Measurements from ENCODE around the gene MYL9.

MYL9 gene

GRCh38 chr20:36543184-36544133 is 2.1 kb downstream of the MYL9 start:
- Histone ChIP-seq H3K9ac (ENCODE audit: low read length) (peak overlapping the region; percentile 47), H3K4me1 (ENCODE audit: control insufficient read depth, insufficient read depth, low read length) (peaks cover 33% of the 10 kb centered on the region), H3K27ac (ENCODE audit: low read depth, low read length) (no peak overlapping the region), H3K9me3 (ENCODE audit: control insufficient read depth, insufficient read depth, low read depth, low read length) (no peaks in the 10 kb centered on the region), H3K36me3 (ENCODE audit: control insufficient read depth, insufficient read depth, low read length) (peaks cover 34% of the 10 kb centered on the region), H3K4me3 (ENCODE audit: low read depth, low read length) (peak overlapping the region; percentile 73; the same call in 1 of the 2 replicates), H3K27me3 (ENCODE audit: control insufficient read depth, insufficient read depth, low read length) (no peaks in the 10 kb centered on the region)

GRCh38 chr20:36544134-36545018 is 3.1 kb downstream of the MYL9 start:
- Histone ChIP-seq H3K27ac (ENCODE audit: low read depth, low read length) (no peak overlapping the region), H3K36me3 (ENCODE audit: control insufficient read depth, insufficient read depth, low read length) (peaks cover 42% of the 10 kb centered on the region), H3K27me3 (ENCODE audit: control insufficient read depth, insufficient read depth, low read length) (no peaks in the 10 kb centered on the region), H3K9ac (ENCODE audit: low read length) (no peak overlapping the region), H3K4me1 (ENCODE audit: control insufficient read depth, insufficient read depth, low read length) (peaks cover 33% of the 10 kb centered on the region), H3K4me3 (ENCODE audit: low read depth, low read length) (no peak overlapping the region), H3K9me3 (ENCODE audit: control insufficient read depth, insufficient read depth, low read depth, low read length) (no peaks in the 10 kb centered on the region)

DNA sequence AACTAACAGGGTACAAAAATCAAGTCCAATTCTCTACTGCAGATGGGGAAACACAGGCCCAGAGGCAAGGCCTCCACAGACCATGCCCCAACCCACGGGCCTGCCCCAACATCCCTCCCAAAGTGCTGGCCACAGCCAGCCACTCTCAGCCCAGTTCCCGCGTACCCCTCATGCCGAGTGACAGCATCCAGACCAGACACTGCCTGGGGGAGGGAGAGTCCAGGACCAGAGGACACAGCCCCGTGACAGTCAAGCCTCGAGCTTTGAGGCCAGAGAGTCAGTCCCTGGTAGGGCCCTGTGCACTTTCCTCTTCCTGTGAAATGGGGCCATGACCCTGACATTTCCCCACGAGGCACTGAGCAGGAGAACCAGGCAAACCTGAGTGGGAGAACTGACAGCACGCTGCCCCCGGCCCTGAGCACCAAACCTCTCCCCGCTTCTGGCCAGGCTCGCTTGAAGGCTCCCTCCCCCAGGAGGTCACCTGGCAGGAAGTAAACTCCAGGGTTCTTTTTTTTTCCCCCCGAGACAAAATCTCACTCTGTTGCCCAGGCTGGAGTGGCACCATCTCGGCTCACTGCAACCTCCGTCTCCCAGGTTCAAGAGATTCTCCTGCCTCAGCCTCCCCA is 4.9 kb downstream of the MYL9 start:
- H3K36me3 ChIP-seq (ENCODE audit: control insufficient read depth, insufficient read depth, low read length) = peaks cover 52% of the 10 kb centered on the region
- H3K9ac ChIP-seq (ENCODE audit: low read length) = no peak overlapping the region
- no peaks in the 10 kb centered on the region for H3K9me3 ChIP-seq (ENCODE audit: control insufficient read depth, insufficient read depth, low read depth, low read length)
- no peak overlapping the region for H3K27ac ChIP-seq (ENCODE audit: low read depth, low read length)
- no peaks in the 10 kb centered on the region for H3K27me3 ChIP-seq (ENCODE audit: control insufficient read depth, insufficient read depth, low read length)
- H3K4me3 ChIP-seq (ENCODE audit: low read depth, low read length) = no peak overlapping the region
- H3K4me1 ChIP-seq (ENCODE audit: control insufficient read depth, insufficient read depth, low read length) = peaks cover 26% of the 10 kb centered on the region

DNA sequence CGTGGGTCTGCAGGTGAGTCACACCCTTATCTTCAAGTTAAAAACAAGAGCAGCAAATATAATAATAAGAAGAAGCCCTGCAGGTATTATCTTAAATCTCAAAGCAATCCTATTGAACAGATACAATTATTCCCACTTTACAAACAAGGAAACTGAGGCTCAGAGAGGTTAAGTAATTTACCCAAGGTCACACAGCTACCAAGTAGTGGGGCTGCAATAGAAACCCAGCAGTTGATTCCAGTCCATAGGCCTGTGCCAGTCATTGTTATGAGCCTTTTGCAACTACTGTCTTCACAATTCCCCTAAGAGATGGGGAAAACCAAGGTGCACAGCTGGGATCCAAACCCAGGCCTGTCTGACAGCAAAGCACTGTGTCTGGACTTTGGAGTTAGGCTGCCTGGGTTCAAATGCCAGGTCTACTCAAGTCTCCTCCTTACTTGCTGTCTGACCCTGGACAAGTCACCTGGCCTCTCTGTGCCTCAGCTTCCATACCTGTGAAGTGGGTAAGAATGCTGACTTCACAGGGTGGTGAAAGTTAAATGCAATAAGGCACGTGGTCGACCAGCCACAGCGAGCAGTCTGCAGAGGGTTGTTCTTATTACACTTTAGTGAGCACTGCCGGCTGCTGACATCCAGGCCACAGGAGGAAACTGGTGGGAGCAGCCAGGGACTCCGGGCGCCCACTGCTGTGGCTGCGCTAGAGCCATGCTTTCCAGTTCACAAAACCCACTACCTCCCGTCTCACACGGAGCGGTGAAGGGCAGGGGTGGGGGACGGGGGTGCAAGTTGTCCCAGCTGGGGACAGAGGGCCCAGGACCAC is 6.1 kb downstream of the MYL9 start:
- no peaks in the 10 kb centered on the region for H3K27me3 ChIP-seq (ENCODE audit: control insufficient read depth, insufficient read depth, low read length)
- peaks cover 52% of the 10 kb centered on the region for H3K36me3 ChIP-seq (ENCODE audit: control insufficient read depth, insufficient read depth, low read length)
- H3K27ac ChIP-seq (ENCODE audit: low read depth, low read length) = no peak overlapping the region
- no peak overlapping the region for H3K4me3 ChIP-seq (ENCODE audit: low read depth, low read length)
- H3K9me3 ChIP-seq (ENCODE audit: control insufficient read depth, insufficient read depth, low read depth, low read length) = no peaks in the 10 kb centered on the region
- H3K9ac ChIP-seq (ENCODE audit: low read length) = no peak overlapping the region
- H3K4me1 ChIP-seq (ENCODE audit: control insufficient read depth, insufficient read depth, low read length) = peaks cover 22% of the 10 kb centered on the region

DNA sequence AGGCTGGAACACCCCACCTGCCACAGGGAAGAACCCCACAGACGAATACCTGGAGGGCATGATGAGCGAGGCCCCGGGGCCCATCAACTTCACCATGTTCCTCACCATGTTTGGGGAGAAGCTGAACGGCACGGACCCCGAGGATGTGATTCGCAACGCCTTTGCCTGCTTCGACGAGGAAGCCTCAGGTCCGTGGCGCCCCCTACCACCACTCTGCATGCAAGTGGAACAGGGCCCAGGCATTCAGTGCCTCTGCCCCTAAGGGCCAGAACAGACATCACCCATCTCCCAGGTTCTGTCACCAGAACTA is 6.6 kb downstream of the MYL9 start:
- H3K9me3 ChIP-seq (ENCODE audit: control insufficient read depth, insufficient read depth, low read depth, low read length) = no peaks in the 10 kb centered on the region
- peaks cover 16% of the 10 kb centered on the region for H3K4me1 ChIP-seq (ENCODE audit: control insufficient read depth, insufficient read depth, low read length)
- H3K27me3 ChIP-seq (ENCODE audit: control insufficient read depth, insufficient read depth, low read length) = no peaks in the 10 kb centered on the region
- H3K36me3 ChIP-seq (ENCODE audit: control insufficient read depth, insufficient read depth, low read length) = peaks cover 52% of the 10 kb centered on the region
- no peak overlapping the region for H3K4me3 ChIP-seq (ENCODE audit: low read depth, low read length)
- H3K9ac ChIP-seq (ENCODE audit: low read length) = no peak overlapping the region
- H3K27ac ChIP-seq (ENCODE audit: low read depth, low read length) = no peak overlapping the region

GRCh38 chr20:36548704-36549627 is 7.6 kb downstream of the MYL9 start:
- Histone ChIP-seq H3K27me3 (ENCODE audit: control insufficient read depth, insufficient read depth, low read length) (no peaks in the 10 kb centered on the region), H3K4me1 (ENCODE audit: control insufficient read depth, insufficient read depth, low read length) (peaks cover 6% of the 10 kb centered on the region), H3K36me3 (ENCODE audit: control insufficient read depth, insufficient read depth, low read length) (peaks cover 48% of the 10 kb centered on the region), H3K9me3 (ENCODE audit: control insufficient read depth, insufficient read depth, low read depth, low read length) (no peaks in the 10 kb centered on the region), H3K9ac (ENCODE audit: low read length) (no peak overlapping the region), H3K4me3 (ENCODE audit: low read depth, low read length) (no peak overlapping the region), H3K27ac (ENCODE audit: low read depth, low read length) (no peak overlapping the region)

DNA sequence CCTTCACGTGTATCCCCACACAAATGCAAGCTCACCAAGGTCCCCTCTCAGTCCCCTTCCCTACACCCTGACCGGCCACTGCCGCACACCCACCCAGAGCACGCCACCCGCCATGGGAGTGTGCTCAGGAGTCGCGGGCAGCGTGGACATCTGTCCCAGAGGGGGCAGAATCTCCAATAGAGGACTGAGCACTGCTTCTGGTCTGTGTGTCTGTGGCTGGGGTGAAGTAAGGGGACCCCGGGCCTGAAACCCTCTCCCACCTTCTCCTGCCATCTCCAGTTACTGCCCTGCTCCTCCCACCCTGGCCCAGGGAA is 8.3 kb downstream of the MYL9 start:
- Histone ChIP-seq H3K36me3 (ENCODE audit: control insufficient read depth, insufficient read depth, low read length) (peaks cover 44% of the 10 kb centered on the region), H3K27me3 (ENCODE audit: control insufficient read depth, insufficient read depth, low read length) (no peaks in the 10 kb centered on the region), H3K4me1 (ENCODE audit: control insufficient read depth, insufficient read depth, low read length) (peaks cover under 1% of the 10 kb centered on the region; the same call in 1 of the 2 replicates), H3K9ac (ENCODE audit: low read length) (no peak overlapping the region), H3K27ac (ENCODE audit: low read depth, low read length) (no peak overlapping the region), H3K4me3 (ENCODE audit: low read depth, low read length) (no peak overlapping the region), H3K9me3 (ENCODE audit: control insufficient read depth, insufficient read depth, low read depth, low read length) (no peaks in the 10 kb centered on the region)

DNA sequence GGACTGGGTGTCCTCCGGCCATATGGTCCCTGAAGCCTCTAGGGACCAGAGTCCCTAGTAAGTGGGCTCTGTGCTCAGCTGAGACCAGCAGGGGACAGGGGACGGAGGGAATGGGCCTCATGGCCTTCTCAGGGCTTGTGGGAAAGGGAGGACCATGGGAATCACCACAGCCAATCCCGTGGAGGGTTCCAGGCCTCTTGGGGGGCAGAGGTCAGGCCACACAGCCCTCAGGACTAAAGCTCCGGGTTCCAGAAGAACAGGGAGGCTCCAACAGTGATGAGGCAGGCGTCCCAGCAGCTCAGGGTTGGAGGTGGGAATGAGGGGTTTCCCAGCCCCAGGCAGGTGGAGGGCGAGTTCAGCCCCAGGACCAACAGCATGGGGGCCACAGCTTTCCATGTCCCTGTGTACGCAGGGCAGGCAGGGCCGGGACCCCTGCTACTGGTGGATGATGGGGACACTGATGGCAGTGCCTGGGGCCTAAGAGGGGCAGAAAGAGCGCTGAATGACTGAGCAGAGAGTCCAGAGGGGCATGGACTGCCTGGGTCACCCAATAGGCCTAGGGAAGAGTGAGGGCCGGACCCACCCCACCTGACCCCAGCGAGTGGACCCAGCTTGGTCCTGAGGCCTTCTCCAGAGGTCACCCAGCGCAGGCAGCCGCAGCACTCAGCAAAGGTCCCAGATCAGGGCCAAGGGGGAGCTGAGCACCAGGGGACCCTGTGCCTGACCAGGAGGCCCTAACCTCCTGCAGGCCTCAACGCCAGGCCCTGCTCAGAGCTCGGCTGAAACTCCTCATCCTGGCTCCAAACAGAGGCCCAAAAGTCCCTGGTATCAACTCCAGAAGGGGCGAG is 8.8 kb downstream of the MYL9 start:
- H3K4me1 ChIP-seq (ENCODE audit: control insufficient read depth, insufficient read depth, low read length) = no peaks in the 10 kb centered on the region
- H3K4me3 ChIP-seq (ENCODE audit: low read depth, low read length) = no peak overlapping the region
- H3K9ac ChIP-seq (ENCODE audit: low read length) = no peak overlapping the region
- no peak overlapping the region for H3K27ac ChIP-seq (ENCODE audit: low read depth, low read length)
- peaks cover 39% of the 10 kb centered on the region for H3K36me3 ChIP-seq (ENCODE audit: control insufficient read depth, insufficient read depth, low read length)
- no peaks in the 10 kb centered on the region for H3K27me3 ChIP-seq (ENCODE audit: control insufficient read depth, insufficient read depth, low read length)
- H3K9me3 ChIP-seq (ENCODE audit: control insufficient read depth, insufficient read depth, low read depth, low read length) = no peaks in the 10 kb centered on the region

GRCh38 chr20:36550790-36551299 is 9.5 kb downstream of the MYL9 start:
- Histone ChIP-seq H3K4me1 (ENCODE audit: control insufficient read depth, insufficient read depth, low read length) (no peaks in the 10 kb centered on the region), H3K36me3 (ENCODE audit: control insufficient read depth, insufficient read depth, low read length) (peaks cover 38% of the 10 kb centered on the region), H3K4me3 (ENCODE audit: low read depth, low read length) (no peak overlapping the region), H3K27ac (ENCODE audit: low read depth, low read length) (no peak overlapping the region), H3K9ac (ENCODE audit: low read length) (no peak overlapping the region), H3K27me3 (ENCODE audit: control insufficient read depth, insufficient read depth, low read length) (no peaks in the 10 kb centered on the region), H3K9me3 (ENCODE audit: control insufficient read depth, insufficient read depth, low read depth, low read length) (no peaks in the 10 kb centered on the region)
